ENCODE measurements around the gene TGFBR3.

The TGFBR3 gene

DNA sequence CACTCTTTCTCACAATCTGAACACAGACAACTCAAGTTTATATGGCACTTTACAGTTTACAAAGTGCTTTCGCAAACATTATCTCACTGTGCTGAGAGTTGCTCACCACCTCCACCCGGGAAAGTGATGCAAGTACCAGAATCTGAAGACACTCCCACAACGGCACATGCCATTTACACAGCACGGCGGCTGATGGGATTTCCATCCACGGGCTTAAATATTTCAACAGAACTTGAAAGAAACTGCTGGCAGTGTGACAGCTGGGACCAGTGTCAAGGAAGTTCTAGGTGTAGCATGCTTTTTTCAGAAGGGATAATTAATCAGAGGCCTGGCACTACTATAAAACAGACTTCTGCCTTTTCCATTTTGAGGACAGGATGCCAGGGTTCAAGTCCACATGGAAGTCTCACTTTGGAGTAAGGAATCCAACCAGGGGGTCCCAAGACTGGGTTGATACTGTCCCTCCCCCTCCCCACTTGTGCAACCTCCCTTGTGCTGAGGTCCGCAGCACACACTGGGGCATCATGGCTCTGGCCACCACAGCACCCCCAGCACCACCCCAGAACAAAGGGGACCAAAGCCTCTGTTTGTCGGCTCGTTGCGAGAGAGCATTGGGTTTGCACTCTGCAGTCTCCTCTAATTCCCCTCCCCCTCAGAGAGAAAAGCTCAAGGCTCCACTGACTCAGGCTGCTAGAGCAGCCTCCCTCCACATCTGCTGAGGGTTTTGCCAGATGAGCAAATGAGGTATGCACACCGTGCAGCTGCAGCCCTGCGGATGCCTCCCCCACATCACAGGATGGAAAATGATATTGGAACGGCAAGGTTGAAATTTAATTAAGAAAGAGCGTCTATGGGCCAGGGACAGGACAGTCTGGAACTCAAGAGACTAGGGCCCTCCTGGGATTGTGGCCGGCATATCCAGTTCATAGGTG lies 154.9 kb downstream of the TGFBR3 start:
- no peak for DNase-seq

DNA sequence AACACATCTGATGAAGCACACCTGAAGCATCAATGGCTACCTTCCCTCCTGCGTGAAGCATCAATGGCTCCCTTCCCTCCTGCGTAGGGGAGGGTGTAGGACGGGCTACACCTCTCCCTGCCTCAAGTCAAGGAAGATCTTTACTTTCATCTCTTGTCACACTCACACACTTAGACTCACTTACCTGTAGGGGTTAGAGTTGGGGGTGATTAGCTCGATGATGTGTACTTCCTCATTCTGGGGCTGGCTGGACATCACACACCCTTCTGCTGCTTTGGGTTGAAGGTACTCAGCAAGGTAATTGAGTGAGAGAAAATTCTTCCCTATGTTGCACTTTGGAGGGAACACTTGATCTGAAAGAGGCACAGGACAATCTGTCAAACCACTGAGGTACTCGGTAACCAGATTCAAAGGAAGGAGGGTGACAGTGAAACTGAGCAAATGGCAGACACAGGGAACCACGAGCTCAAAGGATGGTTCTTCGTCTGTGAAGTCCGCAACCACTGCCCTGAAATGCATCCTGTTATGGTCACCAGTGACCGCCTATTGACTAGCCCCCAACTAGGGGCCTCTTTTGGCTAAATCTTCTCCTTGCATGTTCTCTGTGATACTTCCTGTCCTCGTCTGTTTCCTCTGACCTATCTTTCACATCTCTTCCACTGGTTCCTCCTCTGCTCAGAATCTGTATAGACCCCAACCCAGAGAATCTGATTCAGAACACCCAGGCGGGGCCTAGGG lies 156.2 kb downstream of the TGFBR3 start:
- no peak for DNase-seq

DNA sequence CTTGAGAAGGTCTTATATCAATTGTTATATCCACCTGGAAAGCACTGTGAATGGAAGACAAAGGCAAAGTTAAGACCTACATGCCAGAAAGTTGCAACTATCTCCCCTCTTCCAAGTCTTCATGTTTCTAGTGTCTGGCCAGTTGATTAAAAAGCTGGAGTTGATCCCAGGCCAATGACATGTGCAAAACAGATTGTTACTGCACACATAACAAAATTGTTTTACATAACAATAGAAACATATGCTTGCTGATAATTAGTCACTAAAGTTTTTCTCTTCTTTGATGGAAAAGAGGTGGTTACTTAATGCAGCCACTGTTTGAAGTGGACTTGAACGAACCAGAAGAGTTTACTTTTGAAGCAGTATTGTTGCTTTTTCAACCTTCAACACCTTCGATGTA lies 158.2 kb downstream of the TGFBR3 start:
- no peak for DNase-seq

DNA sequence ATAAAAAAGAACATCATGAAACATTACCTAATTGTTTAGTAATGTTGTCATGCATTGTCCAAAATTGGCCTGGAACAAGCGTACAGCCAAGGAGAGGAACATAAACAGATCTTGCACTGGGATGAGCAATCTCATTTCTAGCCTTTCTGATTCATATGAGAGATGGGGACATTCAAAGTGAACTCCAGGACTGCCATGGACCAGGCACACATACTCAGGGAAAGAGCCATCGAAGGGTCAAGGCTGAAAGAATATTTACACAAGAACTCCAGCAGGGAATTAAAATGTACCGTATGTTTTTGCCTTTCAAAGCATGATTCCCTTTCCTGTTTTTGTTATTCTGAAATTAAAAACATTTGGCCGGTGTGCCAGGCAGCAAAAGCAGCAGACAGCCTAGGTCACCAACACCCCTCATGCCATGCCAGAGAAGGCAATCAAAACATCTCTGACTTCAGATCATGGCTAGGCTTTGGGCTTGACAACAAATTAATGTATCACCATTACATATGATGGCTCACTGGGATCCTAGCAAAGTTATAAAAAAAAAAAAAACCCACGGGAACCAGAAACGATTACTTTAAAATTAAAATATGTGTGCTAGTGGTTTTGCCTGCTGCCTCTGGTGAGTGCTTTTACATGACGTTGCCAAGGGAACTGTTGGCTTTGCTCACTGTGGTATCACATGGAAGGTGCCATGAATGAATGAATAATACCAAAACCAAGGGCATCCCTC lies 159.8 kb downstream of the TGFBR3 start:
- no peak for DNase-seq

DNA sequence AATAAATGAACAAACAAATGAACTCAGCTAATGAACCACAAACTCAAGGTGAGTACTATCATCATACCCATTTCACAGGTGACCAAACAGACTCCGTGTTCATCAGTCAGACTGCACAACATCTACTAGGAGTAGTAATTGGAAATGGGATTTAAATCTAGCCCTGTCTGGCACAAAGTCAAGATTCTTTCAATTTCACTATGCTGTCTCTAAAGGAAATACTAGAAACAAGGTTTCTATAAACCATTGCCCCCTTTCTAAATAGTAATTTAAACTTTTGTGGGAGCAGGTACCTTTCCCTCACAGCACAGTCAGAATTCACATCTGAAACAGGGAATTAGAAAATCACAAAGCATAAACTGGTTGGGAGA lies 160.3 kb downstream of the TGFBR3 start:
- DNase-seq: no peak

DNA sequence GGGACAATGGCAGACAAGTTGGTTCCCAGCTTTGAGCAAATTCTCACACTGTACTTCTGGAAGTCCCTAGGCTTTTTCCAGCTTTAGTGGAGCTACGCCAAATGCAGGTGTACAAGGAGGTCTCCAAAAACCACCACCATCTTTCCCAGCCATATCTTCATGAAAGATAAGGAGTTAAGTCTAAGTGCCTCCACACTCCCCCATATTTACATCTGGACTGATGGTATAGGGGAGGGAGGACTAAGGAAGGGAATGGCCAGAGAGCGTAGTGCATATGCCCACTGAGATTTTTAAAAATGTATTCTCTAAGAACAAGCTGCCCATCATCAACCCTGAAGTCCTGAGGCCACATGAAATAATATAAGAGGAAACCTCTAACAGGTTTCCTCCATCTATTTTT lies 161.3 kb downstream of the TGFBR3 start:
- DNase-seq: no peak

DNA sequence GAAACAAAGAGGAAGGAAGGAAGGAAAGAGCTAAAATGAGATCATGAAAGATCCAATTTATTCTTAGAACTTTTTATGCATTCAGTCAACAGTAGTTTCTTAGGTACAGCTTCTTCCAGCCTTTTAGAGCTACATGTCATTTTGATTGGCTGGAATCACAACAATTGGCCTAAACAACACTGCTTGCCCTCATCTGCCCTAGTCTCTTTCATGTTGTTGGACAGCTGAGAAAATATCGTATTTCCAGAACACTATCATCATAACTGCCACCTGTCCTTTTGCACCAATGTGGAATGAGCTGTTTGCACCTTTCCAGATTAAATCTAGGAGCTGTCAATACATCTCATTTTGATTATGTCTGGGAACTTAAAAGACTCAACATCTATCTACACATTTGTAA lies 161.7 kb downstream of the TGFBR3 start:
- no peak for DNase-seq

DNA sequence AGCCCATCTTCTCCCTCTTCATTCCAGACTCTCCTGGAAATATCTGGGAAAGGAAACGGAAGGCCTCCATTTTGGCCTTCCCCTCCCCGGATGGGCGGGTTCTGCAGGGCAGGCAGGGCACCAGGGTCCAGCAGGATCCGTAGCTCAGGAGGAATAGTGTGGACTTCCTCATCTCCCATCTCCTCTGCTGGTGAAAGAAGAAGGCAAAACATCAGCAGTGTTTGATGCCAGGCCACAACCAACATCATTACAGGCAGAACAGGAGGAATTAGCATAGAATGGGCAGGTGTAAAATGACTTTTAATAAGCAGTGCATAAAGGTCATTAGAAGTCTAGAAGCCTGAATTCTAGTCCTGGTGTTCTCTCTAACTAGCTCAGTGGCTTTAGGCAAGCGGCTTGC lies 165.9 kb downstream of the TGFBR3 start:
- DNase-seq: no peak

DNA sequence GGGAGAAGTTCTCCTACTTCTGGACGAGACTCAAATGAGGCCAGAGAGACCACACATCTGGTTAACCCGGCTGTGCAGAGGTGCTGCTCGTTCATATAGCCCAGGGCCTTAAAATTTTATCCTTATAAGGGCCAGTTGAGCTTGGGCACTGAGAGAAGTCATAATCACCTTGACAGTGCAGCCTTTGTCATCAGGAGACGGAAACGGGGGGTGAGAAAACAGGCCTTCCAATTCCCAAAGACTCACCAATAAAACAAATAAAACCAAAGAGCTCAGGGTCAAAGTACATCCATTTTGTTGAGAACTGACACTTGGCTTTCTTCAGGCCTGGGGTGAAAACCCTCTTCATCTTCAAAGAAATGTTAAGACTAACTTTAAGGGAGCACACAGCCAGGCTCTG lies 167.1 kb downstream of the TGFBR3 start:
- DNase-seq: no peak

DNA sequence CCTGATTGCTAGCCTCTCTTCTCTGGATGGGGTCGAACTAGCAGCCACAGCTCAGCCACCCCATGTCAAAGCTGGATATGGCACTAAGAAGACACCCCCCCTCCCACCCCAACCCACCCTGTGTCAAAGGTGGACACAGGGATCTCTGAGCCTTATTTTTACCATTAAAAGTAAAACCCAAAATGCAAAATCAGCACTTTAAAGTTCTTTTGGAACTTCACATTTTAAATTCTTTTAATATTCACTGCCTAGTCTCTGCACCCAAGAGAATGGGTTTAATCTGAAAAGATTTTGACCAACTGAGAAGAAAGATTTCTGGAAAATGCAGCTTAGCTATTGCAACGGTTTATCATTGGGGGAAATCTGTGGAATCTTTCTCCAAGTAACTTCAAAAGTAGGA lies 167.6 kb downstream of the TGFBR3 start:
- no peak for DNase-seq

DNA sequence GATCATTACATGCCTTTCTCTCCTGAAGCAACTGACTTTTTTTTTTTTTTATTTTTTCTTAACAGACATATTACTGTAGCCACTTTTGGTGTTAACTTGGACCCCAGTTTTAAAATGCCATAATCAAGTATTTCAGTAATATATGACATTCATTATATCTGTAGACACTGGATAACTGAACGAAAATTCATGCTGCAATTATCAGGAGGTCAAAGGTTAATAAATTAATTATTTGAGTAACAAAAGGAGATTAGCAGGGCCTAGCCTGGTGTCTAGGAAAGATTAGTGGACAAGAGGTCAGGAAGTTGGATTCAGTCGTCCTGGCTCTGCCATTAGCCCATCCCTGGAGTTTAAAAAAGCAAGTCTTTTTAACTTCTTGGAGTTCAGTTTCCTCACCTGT lies 168.1 kb downstream of the TGFBR3 start:
- DNase-seq: no peak

DNA sequence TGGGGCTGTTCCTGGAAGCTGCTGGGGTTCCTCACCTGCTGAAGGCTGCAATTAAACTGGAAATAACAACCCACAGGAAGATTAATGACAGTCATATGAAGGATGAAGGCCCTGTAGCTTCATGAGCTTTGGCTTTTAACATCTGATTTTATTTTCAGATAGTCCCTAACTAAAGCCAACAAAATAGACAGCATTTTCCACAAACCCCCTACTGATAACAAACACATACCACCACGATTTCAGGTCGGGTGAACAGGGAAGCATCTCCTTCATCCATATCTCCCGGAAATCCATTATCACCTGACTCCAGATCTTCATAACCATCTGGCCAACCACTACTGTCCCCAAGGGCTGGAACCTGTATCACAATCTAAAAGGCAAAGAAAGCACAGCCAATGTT lies 169.6 kb downstream of the TGFBR3 start:
- DNase-seq: no peak

DNA sequence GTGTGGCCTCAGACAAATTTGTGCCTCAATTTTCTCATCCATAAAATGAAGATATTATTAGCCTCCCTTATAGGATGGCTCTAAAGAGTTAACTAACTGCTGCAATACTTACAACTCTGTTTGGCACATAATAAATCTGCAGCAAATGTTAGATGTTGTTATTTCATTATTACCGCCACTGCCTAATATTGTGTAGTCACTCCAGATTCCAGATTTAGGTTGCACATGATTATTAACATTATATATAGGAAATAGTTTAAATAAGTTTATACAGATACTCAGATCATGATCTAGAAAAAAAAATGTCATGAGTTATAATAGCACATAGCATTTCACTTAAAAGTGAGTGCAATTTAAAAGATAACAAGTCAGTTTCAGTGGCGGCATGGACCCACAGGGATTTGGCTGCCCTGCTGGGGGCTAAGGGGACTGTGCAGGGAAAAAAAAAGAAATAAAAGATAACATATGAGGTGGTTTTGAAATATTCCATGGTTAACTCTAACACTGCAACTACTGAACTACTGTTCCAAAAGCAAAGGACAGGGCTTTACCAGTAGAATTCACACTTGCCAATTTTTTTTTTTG lies 170.4 kb downstream of the TGFBR3 start:
- no peak for DNase-seq

DNA sequence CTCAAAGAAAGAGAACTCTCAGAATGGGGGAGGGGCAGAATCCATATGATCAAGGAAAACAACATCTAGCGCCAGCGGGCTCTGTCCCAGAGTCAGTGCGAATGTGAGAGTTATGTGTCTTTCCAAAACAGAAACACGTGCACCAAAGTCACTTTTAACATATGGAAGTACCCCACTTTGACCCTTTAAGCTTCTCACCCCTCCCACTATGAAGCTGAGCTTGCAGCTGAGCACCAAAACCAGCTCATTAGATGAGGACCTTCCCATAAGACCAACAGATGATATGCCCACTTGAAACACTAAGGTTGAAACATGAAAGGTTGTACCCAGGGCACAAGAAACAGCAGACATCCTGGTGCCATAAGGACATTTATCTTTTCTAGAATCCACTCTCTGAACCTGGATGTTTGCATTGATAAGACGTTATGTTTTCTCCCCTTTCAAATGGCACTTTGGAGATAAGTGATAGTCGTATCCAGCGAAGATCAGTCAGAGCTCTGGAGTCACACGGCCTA lies 171.0 kb downstream of the TGFBR3 start:
- no peak for DNase-seq

DNA sequence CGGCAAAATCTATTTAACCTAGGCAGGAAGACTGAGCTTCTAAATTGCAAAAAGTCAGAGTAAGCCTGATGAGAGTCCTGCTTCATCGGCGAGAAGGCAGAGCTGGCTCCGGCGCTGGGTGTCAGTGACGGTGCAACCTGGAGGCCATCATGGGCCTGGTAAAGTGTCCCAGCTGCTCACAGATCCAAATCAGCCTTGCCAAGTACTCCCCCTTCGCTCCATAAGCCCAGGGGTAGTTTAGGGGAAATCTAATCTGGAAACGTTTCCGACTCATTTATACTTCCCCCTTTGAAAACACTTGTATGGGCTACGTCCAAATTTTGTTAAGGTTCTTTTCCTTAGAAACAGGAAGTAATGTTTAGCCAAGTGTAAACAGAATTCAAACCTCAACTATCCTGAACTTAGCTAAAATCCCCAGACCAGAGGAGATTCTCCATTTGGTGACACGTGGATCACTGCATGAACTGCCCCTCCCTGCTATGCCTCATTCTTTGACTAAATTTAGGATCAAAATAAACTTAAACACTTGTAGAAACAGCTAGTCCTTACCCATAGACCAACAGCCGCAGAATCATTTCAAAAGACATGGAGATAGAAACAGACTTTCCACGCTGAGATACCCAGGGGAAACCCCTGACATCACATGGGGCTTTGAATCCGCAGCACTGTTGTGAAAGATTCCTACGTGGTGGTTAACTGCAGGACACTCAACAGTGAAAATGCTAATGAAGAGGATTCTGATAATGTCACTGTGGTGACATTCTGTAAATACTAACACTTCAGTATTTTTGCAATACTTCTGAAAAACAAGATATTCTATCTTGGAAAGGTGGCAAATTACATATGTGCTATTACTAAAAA lies 172.7 kb downstream of the TGFBR3 start:
- no peak for DNase-seq

DNA sequence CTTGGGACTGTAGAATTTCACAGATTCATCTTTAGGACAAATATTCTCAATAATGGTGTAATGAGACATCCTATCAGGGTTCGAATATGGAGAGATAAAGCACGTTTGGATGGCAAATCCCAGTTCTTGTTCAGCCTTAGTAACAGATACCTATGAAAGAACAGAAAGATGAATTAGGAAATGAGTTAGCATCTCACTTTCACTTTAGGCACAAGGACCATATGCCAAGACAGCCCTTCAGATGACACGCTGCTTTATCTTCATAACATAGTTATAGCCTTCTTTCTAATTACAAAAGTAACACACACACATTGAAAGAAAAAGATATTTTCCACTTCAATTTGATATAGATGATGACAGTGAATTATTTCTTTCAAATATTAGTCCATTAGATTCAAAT lies 173.6 kb downstream of the TGFBR3 start:
- no peak for DNase-seq

DNA sequence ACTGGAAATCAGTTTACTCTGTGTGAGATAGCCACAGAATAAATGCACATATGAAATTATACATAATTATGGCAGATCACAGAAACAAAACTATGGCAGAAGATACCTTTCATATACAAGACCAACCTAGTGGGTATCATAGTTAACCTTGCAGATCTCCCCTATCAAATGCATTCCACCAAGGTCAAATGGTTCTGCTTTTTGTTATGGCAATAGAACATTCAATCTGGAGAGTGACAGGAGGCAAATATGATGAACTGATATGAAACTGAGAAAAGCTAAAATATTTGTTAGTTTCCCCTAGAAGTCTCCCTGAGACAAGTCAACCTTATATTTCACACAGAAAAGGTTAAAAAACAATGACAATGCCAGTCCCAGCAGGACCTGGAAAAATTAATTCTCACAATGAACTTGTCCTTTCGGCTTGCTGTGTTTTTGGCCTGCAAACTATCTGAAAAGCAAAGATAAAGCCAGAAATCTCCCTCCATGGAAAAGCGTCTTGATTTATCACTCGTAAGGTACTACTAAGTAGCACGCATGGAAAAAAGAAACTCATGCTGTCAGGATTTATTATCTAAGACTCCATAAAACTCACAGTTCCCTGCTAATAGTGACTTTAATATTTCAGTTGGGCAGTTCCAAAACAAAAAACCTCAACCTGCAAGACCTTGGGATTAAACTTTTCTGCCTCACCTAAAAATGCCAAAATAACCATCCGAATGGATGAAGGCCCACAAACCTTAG lies 174.3 kb downstream of the TGFBR3 start:
- no peak for DNase-seq

DNA sequence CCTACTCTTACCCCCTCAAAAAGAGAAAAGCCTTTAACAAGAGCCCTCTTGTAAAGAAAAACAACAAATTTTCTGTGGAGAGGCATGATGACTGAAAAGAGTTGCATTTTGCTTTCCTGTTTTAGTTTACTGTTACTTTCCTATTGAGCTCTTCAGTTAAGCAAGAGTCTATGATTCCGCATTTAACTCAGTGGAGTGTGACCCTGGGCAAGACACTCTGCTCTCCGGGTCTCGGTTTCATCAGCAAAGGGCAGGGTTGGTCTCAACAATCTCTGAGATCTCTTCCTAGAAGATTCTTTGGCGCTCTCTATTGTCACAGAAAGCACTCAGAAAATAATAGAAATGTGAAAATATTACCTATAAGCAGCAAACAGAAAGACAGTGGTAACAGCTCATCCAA lies 175.7 kb downstream of the TGFBR3 start:
- no peak for DNase-seq

DNA sequence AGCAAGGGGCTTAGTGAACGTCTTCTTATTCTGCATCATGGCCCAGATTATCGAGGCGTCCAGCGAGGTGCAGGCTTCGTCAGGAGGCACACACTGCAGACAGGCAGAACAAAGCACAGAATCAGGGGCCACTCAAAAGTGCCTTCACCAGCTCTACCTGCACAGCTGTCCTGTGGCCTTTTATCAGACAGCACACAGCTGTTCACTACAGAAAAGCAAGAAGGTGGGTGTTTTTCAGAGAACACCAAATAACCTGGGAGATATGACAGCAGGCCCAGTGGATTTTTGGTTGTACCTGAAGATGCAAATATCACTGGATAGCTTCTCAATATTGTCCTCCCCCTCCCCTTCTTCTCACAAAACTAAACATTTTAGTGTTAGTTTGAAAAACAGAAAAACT lies 177.3 kb downstream of the TGFBR3 start:
- DNase-seq: no peak

DNA sequence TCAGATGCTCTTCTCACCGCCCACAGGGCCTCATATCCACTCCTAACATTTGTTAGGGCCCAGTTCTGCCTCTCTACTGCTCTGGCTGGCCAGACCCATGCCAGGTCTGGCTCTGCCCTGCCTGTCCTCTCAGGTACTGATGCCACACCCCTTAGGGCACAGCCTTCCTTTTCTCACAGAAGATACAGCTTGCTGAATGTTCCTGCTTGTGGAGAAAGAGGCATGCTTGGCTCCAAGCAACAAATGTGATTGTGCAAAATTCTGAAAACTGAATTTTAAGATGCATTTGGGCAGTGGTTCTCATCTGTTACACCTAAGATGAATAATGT lies 178.1 kb downstream of the TGFBR3 start:
- DNase-seq: no peak

DNA sequence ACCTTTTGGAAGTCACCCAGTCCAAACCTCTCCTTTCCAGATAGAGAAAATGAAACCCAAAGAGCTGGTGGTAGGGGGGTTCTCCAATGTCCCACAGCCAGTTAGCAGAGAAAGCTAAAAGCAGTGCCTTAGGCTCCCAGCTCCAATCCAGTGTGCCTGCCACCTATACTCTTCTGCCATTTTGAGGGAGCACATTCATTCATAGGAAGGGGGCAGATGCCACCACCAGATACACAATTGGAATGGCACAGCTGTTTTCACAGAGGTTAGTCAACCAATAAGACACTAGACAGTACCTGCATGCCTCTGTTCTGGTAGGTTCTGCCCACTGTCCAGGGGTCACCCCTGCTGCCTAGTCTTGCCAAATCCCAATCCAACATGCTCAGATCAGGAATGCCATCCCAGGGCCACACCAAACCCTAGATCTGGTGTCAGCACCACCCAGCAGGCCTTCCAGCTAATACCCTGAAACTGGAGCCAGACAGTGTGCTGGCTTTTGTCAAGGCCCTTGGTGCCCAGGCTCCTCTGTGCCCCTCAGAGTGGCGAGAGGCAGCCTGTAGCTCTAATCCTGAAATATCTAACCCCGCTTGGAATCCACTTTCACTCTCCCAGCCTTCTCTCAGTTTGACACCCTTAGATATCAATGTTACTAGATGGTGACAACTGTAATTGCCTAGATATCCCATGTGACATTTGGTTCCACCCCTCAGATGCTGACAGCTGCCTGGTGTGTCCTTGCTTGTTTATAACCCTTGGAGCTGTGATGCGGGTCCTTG lies 178.6 kb downstream of the TGFBR3 start:
- no peak for DNase-seq

All from stimulated activated naive CD4-positive, alpha-beta T cell (primary cell).